Frontal cortex (tissue), 4 donors: ENCODE results near the gene AGMAT. TPM values are rescaled to one million over a fixed set of nuclear protein-coding genes. Genes with fewer than 3 reads are reported as not detected.
A peak's percentile ranks its signal among the peaks of the same experiment; 100 is the strongest.
"Not testable (repeated sequence)": the region's sequence is repeated elsewhere in the genome, so short reads cannot be mapped to it uniquely, and the experiment has no call there.

ENCODE experiments used
- DNase-seq, 2 donors: peaks; one replicate each; pipeline ENCODE4 v3.0.0; 2012; ENCODE audit warnings: low spot score in 2 of 2
- FAIRE-seq: peaks from 2 replicates; lab custom pipeline; 2012; peaks lifted over from hg19 to GRCh38; lab: Jason Lieb, UNC
- total RNA-seq: library from RNA; depleted of rRNA; stranded (reverse); fragments of >200 nt; gene quantifications from one replicate; pipeline ENCODE4 v1.2.3, GENCODE V29; 2014
- donor health status: control.
- donor health status: control.
- donor health status: control.

AGMAT gene
- total RNA-seq, 1 donor from 2014 or later = 0.82 TPM

GRCh38 chr1:15616373-15617172 is 31.7 kb upstream of the AGMAT start:
- DNase-seq (no peak), FAIRE-seq (no peak)

GRCh38 chr1:15610167-15610566 is 25.3 kb upstream of the AGMAT start:
- FAIRE-seq (no peak), DNase-seq (no peak)

- DNase-seq (no peak), FAIRE-seq (no peak)
Observed at GRCh38 chr1:15609631-15610030, 24.8 kb upstream of the AGMAT start.

- no peak for FAIRE-seq
- DNase-seq = no peak
Observed at GRCh38 chr1:15605398-15606383, 20.8 kb upstream of the AGMAT start.

DNA sequence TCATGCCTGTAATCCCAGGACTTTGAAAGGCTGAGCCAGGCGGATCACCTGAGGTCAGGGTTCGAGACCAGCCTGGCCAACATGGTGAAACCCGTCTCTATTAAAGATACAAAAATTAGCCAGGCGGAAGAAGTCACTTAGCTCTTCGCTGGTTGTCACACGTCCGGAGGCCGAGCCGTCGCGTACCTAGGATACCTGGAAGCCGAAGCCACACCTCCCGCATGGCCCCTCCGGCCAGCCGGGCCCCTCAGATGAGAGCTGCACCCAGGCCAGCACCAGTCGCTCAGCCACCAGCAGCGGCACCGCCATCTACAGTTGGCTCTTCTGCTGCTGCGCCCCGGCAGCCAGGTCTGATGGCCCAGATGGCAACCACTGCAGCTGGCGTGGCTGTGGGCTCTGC is 19.5 kb upstream of the AGMAT start:
- not testable (repeated sequence) for DNase-seq, FAIRE-seq

DNA sequence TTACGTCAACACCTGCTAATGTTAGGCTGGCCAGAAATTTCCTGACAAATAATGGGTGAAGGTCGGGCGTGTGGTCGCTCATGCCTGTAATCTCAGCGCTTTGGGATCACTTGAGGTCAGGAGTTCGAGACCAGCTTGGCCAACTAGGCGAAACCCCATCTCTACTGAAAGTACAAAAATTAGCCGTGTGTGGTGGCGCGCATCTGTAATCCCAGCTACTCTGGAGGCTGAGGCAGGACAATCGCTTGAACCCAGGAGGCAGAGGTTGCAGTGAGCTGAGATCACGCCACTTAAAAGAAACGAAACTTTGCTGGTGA is 19.1 kb upstream of the AGMAT start:
- not testable (repeated sequence) for FAIRE-seq, DNase-seq

DNA sequence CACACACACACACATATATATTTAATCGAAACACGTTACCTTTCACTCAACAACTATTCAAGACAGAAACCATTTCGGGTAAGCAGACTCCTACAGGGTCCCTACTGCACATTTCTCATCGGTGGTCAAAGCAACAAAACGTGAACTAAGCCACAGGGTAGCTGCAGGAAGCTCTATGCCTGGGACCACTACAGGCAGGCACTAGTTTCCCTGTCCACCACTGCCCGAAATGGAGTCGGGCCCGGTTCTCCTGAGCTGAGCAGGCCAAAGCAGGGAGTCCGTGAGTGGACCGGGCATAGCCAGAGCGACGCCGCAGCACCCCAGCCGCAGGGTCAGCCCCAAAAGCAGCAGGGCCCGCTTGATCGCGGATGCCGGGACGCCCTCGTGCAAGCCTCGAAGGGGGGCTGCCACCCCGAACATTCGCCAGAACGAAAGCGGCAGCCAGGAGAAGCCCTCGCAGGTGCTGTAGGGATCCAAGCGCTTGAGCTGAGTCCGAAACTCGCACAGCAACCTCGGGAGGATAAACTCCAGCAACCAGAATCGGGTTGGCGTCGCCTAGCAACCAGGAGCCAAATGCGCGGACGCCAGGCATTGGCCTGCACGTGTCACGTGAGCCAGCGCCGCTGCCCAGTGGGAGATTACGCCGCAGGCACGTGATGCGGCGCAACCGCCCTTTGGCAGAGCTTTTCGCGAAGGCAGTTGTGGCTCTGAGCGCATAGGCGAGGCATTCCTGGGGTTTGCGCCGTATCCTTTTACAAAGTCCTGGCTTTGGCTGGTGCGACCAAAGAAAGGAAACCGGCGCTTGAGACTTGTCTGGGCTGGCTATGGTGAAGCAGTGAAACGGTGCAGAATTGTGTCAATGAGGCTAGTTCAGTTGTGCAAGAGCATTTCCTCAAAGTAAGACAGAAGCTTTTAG is 18.5 kb upstream of the AGMAT start:
- peak; percentile 6 for FAIRE-seq

DNA sequence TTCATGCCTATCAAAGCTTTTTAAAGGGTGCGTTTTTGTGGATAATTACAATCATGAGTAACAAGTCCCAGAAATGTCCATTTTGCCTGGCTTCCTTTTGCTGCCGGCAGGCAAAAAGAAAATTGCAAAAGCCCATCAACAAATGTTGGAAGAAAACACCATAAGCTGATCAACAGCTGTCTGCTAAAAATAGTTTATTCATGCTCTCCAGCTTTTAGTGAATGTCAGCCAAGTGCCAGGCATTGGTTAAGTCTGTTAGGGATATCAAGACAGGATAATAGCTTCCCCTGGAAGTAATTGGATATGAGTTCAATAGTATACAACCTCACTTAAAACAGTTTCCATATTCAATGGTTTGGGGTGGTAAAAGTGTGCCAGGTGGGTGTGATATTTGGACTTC is 13.6 kb upstream of the AGMAT start:
- FAIRE-seq = no peak
- DNase-seq = no peak

More for the DNA sequence above, 18.5 kb upstream of the AGMAT start:
- DNase-seq = peak; percentile 91 to 97

GRCh38 chr1:15595809-15596617 is 11.2 kb upstream of the AGMAT start:
- FAIRE-seq = no peak
- no peak for DNase-seq

DNA sequence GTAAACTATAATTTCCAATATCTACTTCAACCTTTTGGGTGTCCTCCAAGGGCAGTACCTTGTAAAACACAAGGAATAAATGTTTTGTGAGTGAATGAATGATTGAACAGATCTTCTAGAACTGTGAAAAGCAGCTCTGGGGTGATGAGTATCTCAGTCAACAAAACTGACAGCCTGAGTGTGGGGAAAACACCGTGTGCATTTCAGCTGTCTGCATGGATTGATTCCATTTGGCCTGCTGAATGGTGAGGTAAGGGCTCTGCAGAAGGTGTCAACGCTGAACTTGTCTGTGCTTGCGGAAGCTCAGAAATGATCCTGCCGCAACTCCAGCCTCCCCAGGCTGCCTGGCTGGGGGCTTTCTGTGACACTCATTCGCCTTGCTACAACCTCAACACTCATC is 7.4 kb upstream of the AGMAT start:
- no peak for DNase-seq
- no peak for FAIRE-seq

- no peak for DNase-seq
Observed at GRCh38 chr1:15583016-15583706, 1.7 kb downstream of the AGMAT start.

GRCh38 chr1:15579683-15580047 is 5.2 kb downstream of the AGMAT start:
- FAIRE-seq (no peak), DNase-seq (no peak)

More at GRCh38 chr1:15583016-15583706, 1.7 kb downstream of the AGMAT start:
- no peak for FAIRE-seq

DNA sequence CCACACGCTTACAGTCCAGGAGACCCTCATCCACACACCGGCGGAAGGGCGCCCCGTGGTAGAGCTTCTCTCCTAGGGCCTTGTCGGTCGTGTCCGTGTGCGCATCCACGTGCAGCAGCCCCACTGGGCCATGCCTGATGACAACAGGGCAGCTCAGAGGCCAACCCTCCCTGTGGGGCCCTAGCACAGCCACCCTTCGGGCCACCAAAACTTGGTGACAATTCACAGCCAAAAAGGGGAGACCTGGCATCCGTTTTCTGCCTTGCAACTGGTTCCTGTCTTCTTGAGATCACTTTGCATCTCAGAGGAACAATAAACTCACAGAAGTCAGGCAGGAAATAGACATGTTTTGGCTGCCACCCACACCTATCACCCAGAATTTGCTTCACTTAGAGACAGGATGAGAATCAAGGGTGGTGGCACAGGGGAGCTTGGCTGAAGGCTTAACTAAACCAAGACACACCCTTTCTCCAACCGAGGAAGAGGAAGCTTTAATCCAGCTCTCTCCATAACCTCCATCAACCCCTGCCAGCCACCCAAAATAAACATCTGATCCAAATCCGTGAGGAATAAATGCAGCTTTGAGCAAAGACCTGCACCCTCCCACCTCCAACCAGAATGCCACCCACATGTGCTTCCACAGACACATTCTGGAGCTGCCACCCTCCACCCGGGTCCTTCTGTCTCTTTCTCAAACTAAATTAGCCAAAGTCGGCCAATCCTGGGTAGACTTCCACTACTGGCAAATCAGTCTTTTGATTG is 5.7 kb downstream of the AGMAT start:
- FAIRE-seq = no peak

DNA sequence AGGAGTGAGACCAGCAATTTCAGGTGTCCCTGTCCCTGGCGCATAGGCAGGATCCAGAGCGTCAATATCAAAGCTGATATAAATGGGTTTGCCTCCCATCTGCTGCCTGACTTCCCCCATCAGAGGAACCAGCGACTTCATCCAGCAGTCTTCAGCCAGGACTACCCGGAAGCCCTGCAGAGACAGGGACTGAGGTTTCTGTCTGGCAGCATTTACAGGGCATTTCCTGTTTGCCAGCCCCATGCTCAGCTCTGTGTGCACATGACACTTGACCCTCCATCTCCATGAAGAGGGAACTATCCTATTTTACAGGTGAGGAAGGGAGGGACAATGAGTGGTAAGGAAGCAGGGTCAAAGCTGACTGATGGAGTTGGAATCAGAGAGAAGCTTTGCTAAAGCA is 7.2 kb downstream of the AGMAT start:
- DNase-seq (no peak), FAIRE-seq (no peak)

More for the DNA sequence above, 5.7 kb downstream of the AGMAT start:
- DNase-seq = no peak

- DNase-seq (no peak), FAIRE-seq (no peak)
Observed at GRCh38 chr1:15575549-15576150, 9.2 kb downstream of the AGMAT start.

DNA sequence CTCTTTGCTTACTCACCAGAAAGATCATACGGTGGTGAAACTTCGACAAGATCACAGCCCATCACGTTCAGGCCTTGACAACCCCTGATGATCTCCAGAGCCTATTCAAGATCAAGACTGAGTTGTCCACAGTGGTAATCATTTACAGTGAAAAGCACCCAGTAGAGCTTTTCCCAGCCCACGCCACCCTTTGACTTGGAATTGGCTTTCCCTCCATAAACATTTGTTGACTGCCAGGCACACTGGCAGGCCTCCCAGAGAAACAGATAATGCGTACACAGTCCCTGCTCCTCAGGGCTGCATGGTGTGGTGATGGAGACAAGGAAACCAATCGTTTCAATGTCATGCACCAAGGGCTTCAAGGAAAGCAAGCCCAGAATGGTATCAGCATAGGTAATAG is 10.1 kb downstream of the AGMAT start:
- DNase-seq (no peak), FAIRE-seq (no peak)

DNA sequence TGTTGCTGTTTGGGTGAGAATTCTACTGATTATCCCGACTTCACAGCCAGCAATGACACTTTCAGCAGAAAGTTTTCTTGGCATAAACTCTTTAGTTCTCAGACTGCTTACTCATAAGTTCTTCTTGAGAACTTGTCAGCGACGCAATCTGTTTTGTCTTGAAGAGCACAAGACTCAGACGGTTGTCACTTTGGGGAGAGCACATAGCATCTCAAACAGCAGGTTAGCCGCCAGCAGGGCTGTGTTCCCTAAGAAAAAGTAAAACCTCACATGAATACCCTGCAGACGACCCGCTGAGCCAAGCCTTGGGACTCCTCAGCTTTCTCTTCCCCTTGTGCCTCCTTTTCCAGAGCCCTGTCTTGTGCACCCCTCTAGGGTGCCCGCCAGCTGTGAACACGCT is 11.4 kb downstream of the AGMAT start:
- DNase-seq (no peak), FAIRE-seq (no peak)
